Measurements from ENCODE around the gene MYO16. TPM values are rescaled to one million over a fixed set of nuclear protein-coding genes. Genes with fewer than 3 reads are reported as not detected.

The MYO16 gene
- total and polyA plus RNA-seq, 8 donors, result 0.03 to 0.47 (median 0.16) TPM

DNA sequence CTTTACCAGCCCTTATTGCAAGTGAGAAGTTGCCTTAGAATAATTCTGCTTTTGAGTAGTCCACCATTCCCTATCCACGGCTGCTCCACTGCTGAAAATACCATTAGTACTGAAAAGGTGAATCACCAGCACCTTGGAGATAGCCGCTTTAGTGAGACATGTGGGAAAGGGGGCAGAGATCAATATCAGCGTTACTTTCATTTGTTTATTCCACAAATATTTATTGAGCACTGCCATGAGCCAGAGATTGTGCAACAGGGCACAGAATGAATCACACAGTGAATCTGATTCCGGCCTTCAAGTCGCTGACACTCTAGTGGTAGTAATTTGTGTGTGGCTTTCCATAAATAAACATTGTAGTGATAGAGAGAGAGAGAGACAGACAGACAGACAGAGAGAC is 31.5 kb upstream of the MYO16 start:
- TF ChIP-seq CTCF (IDR thresholded peaks at IDR 0.05), result no peak
- Histone ChIP-seq H3K9me3 (no peaks in the 10 kb centered on the region), H3K36me3 (no peaks in the 10 kb centered on the region), H3K27me3 (no peaks in the 10 kb centered on the region), H3K4me1 (no peaks in the 10 kb centered on the region), H3K4me3 (no peak overlapping the region), H3K27ac (no peak overlapping the region)
- intact Hi-C loops (cut with DNase I), result no loop called here
- FAIRE-seq (no peak), ATAC-seq (no peak), DNase-seq (no peak)
- 24 to 25% methylated on average over 5 of the region's 5 CpGs for WGBS, 2 donors

- Histone ChIP-seq H3K36me3 (no peaks in the 10 kb centered on the region), H3K4me1 (no peaks in the 10 kb centered on the region), H3K9me3 (no peaks in the 10 kb centered on the region), H3K27ac (no peak overlapping the region), H3K27me3 (no peaks in the 10 kb centered on the region), H3K4me3 (no peak overlapping the region)
- DNase-seq (no peak), FAIRE-seq (no peak), ATAC-seq (no peak)
- intact Hi-C loops (cut with DNase I), result no loop called here
- 70 to 93% methylated on average over 2 of the region's 2 CpGs for WGBS, 2 donors
- no peak for TF ChIP-seq CTCF (IDR thresholded peaks at IDR 0.05)
Measured at GRCh38 chr13:108606424-108606823, 23.0 kb upstream of the MYO16 start.

GRCh38 chr13:108609353-108609752 is 20.1 kb upstream of the MYO16 start:
- H3K27ac ChIP-seq, result no peak overlapping the region
- no peak overlapping the region for H3K4me3 ChIP-seq
- H3K4me1 ChIP-seq, result no peaks in the 10 kb centered on the region
- FAIRE-seq (peak; percentile 39), ATAC-seq (peak in 2 of 4 donors; percentile 39 to 40), DNase-seq (no peak)
- 70 to 77% methylated on average over 7 of the region's 7 CpGs for whole genome bisulfite sequencing, 2 donors
- no peaks in the 10 kb centered on the region for H3K9me3 ChIP-seq
- TF ChIP-seq CTCF (IDR thresholded peaks at IDR 0.05), result peak in 1 of 4 donors; percentile 24
- intact Hi-C loops (cut with DNase I), result no loop called here
- no peaks in the 10 kb centered on the region for H3K27me3 ChIP-seq
- no peaks in the 10 kb centered on the region for H3K36me3 ChIP-seq

- Histone ChIP-seq H3K27ac (no peak overlapping the region), H3K4me1 (no peaks in the 10 kb centered on the region), H3K9me3 (no peaks in the 10 kb centered on the region), H3K36me3 (no peaks in the 10 kb centered on the region), H3K4me3 (no peak overlapping the region), H3K27me3 (no peaks in the 10 kb centered on the region)
- intact Hi-C loops (cut with DNase I), result no loop called here
- ATAC-seq (no peak), FAIRE-seq (no peak), DNase-seq (no peak)
- WGBS, 2 donors, result 44 to 52% methylated on average over 4 of the region's 4 CpGs
- no peak for TF ChIP-seq CTCF (IDR thresholded peaks at IDR 0.05)
Measured at GRCh38 chr13:108610507-108610906, 18.9 kb upstream of the MYO16 start.

GRCh38 chr13:108615241-108615640 is 14.2 kb upstream of the MYO16 start:
- no peak for TF ChIP-seq CTCF (IDR thresholded peaks at IDR 0.05)
- H3K27me3 ChIP-seq, result no peaks in the 10 kb centered on the region
- ATAC-seq, result no peak
- WGBS, 2 donors, result 47 to 65% methylated on average over 3 of the region's 3 CpGs
- no peaks in the 10 kb centered on the region for H3K4me1 ChIP-seq
- H3K9me3 ChIP-seq, result no peaks in the 10 kb centered on the region
- no peak overlapping the region for H3K4me3 ChIP-seq
- H3K36me3 ChIP-seq, result no peaks in the 10 kb centered on the region
- H3K27ac ChIP-seq, result no peak overlapping the region
- FAIRE-seq, result no peak
- DNase-seq, result no peak
- intact Hi-C loops (cut with DNase I), result no loop called here
